HUES48 (cell line): ENCODE measurements around the gene THSD8.

ENCODE experiments used
- H3K27ac ChIP-seq: one replicate; pipeline ENCODE4 v1.7.0; 2013; ENCODE audit warnings: low read depth, low read length, inconsistent platforms
- H3K27me3 ChIP-seq: 2 replicates; pipeline ENCODE4 v1.6.1; 2013; ENCODE audit warnings: mild to moderate bottlenecking, low read length; ENCODE audit not compliant: control insufficient read depth, insufficient read depth
- H3K36me3 ChIP-seq: 2 replicates; pipeline ENCODE4 v1.6.1; 2013; ENCODE audit warnings: low read length; ENCODE audit not compliant: control insufficient read depth, insufficient read depth
- H3K4me1 ChIP-seq: 2 replicates; pipeline ENCODE4 v1.6.1; 2013; ENCODE audit warnings: mild to moderate bottlenecking, low read length; ENCODE audit not compliant: control insufficient read depth, insufficient read depth
- H3K4me3 ChIP-seq: 2 replicates; pipeline ENCODE4 v1.5.1; 2013; ENCODE audit warnings: mild to moderate bottlenecking, low read depth, low read length
- H3K9ac ChIP-seq: 2 replicates; pipeline ENCODE4 v1.6.1; 2013; ENCODE audit warnings: mild to moderate bottlenecking, low read depth, low read length, moderate library complexity
- H3K9me3 ChIP-seq: 2 replicates; pipeline ENCODE4 v1.6.1; 2013; ENCODE audit warnings: low read length; ENCODE audit not compliant: control insufficient read depth, insufficient read depth

Gene THSD8

DNA sequence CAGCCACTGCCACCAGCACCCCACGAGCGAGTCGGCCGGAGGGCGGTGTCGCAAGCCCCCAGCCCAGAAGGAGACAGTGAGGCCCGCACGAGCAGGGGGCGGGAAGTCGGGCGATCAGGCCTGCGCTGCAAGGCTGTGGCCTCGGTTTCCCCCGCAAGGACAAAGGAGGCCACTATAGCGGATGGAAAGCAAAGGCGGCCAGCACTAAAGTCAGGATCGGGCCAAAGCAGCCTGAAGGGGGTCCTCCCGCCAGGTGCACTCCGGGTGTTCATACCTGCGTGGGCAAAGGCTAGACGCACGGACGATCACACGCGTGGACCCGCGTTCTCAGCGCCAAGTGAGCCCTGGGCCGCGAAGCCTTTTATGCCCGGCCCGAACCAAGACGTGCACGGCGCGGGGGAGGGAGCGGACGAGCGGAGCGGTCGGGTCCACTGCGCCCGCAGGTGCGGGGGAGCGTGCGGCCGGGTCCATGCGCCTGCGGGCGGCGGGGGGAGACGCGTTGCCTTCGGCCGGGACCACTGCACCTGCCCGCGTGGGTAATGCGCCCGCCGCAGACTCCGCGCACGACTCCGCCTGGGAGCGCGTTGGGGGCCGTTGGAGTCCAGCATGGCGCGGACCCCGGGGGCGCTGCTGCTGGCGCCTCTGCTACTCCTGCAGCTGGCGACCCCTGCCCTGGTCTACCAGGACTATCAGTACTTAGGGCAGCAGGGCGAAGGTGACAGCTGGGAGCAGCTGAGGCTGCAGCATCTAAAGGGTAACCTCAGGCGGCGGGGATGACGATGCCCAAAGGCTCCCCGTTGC lies at the start of gene THSD8, which contains the start of gene PRDX2:
TSS of gene THSD8 (plus strand) at position 604 of the 801 bp plus-strand sequence. CDS start at position 607, 3 bp downstream.
TSS of gene PRDX2 (minus strand) at position 335 of the 801 bp plus-strand sequence. CDS start 539 bp downstream, outside the sequence.
- peak within 1 kb of the TSS; percentile 70 for H3K4me3 ChIP-seq
- H3K9me3 ChIP-seq = no peaks in the 10 kb centered on the region
- no peaks in the 10 kb centered on the region for H3K27me3 ChIP-seq
- peak within 1 kb of the TSS; percentile 33 for H3K27ac ChIP-seq
- peak within 1 kb of the TSS; percentile 48 for H3K9ac ChIP-seq
- peaks cover 19% of the 10 kb centered on the region for H3K36me3 ChIP-seq
- peaks cover 11% of the 10 kb centered on the region for H3K4me1 ChIP-seq

DNA sequence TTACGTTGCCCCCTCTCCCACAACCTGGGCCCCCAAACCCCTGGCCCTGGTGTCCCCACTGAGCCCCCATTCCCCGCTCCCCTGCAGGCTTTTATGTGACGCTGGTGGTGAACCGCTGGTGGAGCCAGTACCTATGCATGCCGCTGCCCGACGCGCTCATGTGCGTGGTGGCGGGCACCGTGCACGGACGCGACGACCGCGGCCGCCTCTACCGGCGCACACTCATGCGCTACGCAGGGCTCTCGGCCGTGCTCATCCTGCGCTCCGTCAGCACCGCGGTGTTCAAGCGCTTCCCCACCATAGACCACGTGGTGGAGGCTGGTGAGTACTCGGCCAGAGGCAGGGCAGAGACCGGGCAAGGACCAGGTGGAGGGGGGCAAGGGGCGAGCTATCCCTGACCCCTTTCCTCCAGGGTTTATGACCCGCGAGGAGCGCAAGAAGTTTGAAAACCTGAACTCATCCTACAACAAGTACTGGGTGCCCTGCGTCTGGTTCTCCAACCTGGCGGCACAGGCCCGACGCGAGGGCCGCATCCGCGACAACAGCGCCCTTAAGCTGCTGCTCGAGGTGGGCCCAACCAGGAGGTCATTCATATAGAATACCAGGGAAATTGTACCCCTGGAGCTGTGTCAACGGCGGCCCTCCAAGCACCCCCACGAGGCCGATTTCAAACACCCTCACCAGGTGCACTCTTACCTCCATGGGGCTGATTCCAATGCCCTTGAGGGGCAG lies 47.2 kb upstream of the THSD8 start:
- Histone ChIP-seq H3K9ac (no peak overlapping the region), H3K4me1 (peaks cover 4% of the 10 kb centered on the region; the same call in 1 of the 2 replicates), H3K27me3 (no peaks in the 10 kb centered on the region), H3K9me3 (no peaks in the 10 kb centered on the region), H3K36me3 (no peaks in the 10 kb centered on the region), H3K27ac (no peak overlapping the region), H3K4me3 (no peak overlapping the region)

DNA sequence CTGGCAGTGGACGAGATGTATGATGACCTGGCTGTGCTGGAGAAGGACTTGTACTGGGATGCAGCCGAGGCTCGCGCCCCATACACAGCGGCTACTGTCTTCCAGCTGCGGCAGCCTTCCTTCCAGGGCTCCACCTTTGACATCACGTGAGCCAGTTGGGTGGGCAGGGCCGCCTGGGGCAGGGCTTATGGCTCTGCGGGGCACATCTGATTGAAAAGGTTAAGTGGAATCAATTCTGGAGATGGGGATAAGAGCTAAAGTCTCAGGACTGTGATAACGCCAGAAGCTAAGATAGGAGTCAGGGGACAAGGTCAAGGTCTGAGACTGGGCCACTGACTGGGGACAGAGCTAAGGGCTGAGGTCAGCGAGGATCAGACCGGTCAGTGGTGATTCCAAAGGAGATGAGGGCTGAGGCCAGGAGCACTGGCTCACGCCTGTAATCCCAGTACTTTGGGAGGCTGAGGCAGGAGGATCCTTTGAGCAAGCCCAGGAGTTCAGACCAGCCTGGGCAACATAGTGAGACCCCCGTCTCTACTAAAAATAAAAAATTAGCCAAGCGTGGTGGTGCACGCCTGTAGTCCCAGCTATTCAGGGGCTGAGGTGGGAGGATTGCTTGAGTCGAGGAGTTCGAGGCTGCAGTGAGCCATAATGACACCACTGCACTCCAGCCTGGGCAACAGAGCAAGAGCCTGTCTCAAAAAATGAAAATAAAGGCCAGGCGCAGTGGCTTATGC lies 45.6 kb upstream of the THSD8 start:
- no peaks in the 10 kb centered on the region for H3K36me3 ChIP-seq
- no peak overlapping the region for H3K4me3 ChIP-seq
- no peak overlapping the region for H3K9ac ChIP-seq
- H3K4me1 ChIP-seq = peaks cover 4% of the 10 kb centered on the region; the same call in 1 of the 2 replicates
- no peaks in the 10 kb centered on the region for H3K27me3 ChIP-seq
- no peak overlapping the region for H3K27ac ChIP-seq
- H3K9me3 ChIP-seq = no peaks in the 10 kb centered on the region

DNA sequence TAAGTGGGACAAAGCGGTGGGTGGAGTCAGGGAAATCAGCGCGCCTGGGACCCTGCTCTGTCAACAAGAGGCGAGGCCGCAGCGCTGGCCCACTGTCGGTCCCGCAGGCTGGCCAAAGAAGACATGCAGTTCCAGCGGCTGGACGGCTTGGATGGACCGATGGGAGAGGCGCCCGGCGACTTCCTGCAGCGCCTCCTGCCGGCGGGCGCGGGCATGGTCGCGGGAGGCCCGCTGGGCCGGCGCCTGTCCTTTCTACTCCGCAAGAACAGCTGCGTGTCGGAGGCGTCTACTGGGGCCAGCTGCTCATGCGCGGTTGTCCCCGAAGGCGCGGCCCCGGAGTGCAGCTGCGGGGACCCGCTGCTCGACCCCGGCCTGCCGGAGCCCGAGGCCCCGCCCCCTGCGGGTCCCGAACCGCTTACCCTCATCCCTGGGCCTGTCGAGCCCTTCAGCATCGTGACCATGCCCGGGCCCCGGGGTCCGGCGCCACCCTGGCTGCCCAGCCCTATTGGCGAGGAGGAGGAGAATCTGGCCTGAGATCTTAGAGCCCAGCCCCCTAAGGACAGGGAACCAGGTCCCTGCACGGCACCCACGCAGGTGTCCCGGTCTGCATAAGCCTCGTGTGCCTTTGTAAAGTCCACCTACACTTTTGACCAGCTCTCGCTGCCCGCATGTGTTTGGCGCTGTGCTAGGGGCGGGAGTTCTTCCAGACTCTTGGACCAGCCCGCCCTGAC lies 44.2 kb upstream of the THSD8 start:
- Histone ChIP-seq H3K9ac (no peak overlapping the region), H3K36me3 (0 out of 2 replicates have a peak, but pooled peaks cover under 1% of the 10 kb centered on the region), H3K4me3 (peak overlapping the region; percentile 48), H3K9me3 (no peaks in the 10 kb centered on the region), H3K27ac (no peak overlapping the region), H3K4me1 (no peaks in the 10 kb centered on the region), H3K27me3 (no peaks in the 10 kb centered on the region)

DNA sequence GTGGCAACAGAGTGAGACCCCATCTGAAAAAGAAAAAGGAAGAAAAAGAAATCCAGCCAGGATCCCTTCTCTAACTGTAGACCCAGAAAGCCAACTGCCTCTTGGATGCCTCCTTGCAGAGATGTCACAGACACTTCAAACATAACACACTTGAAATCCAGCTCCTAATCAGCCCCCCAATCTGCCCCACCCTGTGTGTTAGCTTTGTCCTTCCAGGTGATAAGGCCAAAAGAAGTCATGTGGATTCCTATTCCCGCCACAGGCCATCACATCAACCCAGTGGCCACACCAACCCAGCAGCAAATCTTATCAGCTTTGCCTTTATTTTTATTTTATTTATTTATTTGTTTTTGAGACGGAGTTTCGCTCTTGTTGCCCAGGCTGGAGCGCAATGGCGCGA lies 42.2 kb upstream of the THSD8 start:
- Histone ChIP-seq H3K27ac (no peak overlapping the region), H3K27me3 (no peaks in the 10 kb centered on the region), H3K4me1 (no peaks in the 10 kb centered on the region), H3K9ac (no peak overlapping the region), H3K9me3 (no peaks in the 10 kb centered on the region), H3K36me3 (peaks cover 18% of the 10 kb centered on the region), H3K4me3 (no peak overlapping the region)

DNA sequence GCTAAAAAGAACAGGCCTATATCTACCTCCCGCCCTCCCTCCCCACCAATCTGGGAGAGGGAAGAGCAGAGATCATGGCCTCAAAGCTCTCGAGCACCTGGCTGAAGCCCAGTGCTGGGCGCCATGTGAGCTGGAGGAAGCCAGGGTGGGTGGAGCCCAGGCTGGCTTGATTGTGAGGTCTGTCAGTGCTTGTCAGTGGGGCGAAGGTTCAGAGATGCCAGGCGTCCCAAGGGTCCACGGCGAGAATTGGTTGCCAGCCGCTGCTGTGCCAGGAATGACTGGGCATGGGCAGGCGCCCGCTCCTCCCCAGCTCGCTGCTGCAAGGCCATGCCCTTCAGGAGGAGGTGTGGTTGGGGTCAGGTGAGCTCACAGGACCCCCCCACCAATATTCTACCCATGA lies 38.8 kb upstream of the THSD8 start:
- no peaks in the 10 kb centered on the region for H3K27me3 ChIP-seq
- H3K36me3 ChIP-seq = peaks cover 39% of the 10 kb centered on the region
- no peak overlapping the region for H3K9ac ChIP-seq
- H3K27ac ChIP-seq = no peak overlapping the region
- no peaks in the 10 kb centered on the region for H3K4me1 ChIP-seq
- no peak overlapping the region for H3K4me3 ChIP-seq
- no peaks in the 10 kb centered on the region for H3K9me3 ChIP-seq

DNA sequence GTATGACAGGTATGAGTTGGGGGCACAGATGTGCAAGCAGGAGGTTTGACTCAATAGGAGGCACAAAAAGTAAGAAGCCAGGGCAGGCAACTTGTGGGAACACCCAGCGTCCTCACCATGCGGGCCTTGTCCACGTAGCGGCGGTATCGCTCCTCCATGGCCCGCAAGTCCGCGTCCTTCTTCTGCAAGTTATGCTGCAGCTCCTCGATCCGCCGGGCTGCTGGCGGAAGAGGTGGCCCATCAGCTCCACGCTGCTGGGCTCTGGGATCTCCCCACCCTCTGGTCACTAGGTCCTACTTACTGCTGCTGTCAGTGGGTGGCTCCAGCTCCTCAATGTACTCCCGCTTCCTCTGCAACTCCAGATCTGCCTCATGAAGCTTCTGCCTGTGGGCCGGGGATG lies 37.2 kb upstream of the THSD8 start:
- H3K4me1 ChIP-seq = 0 out of 2 replicates have a peak, but pooled peaks cover 2% of the 10 kb centered on the region
- H3K4me3 ChIP-seq = no peak overlapping the region
- no peaks in the 10 kb centered on the region for H3K27me3 ChIP-seq
- no peak overlapping the region for H3K9ac ChIP-seq
- H3K27ac ChIP-seq = no peak overlapping the region
- no peaks in the 10 kb centered on the region for H3K9me3 ChIP-seq
- H3K36me3 ChIP-seq = peaks cover 45% of the 10 kb centered on the region

DNA sequence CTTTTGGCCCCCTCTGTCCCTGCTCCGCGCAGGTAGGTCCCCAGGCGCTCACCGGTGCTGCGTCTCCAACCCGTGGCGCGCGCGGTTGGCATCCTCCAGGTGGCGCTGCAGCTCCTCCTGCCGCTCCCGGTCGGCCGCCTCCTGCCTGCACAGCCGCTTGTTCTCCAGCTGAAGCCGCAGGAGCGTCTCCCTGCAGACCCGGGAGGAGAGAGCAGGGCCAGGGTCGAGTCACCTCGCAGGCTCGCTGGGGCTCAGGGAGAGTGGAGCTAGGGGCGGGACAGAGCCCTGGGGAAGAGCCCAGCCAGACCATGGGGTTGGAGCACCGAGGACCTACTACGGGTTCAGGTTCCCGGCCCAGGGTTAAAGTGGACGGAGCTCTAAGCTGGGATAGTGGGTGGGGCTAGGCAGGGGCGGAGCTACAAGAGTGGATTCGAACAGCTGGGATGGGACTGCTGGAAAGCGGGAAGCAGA lies 35.8 kb upstream of the THSD8 start:
- no peaks in the 10 kb centered on the region for H3K27me3 ChIP-seq
- peak overlapping the region; percentile 55 for H3K4me3 ChIP-seq
- H3K9me3 ChIP-seq = no peaks in the 10 kb centered on the region
- H3K36me3 ChIP-seq = peaks cover 52% of the 10 kb centered on the region
- 0 out of 2 replicates have a peak, but pooled peaks cover 6% of the 10 kb centered on the region for H3K4me1 ChIP-seq
- H3K9ac ChIP-seq = no peak overlapping the region
- peak overlapping the region; percentile 12 for H3K27ac ChIP-seq

DNA sequence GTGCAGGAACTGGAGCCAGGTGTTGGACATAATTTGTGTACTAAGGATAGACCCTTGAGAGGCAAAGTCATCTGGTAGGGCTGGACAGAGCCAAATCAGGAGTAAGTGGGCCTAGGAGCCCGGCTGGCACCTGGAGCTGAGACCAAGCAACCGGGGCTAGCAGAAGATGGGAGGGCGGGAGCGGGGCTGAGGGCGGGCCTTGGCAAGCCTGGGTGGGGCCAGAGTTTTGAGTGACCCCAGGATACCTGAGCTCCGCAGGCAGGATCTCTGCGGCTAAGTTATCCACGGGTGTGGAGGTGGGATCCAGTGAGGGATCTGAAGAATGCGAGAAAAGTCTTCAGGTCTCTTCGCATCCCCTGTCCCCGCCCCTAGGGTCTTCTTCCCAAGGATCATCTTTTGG lies 34.7 kb upstream of the THSD8 start:
- no peak overlapping the region for H3K9ac ChIP-seq
- no peaks in the 10 kb centered on the region for H3K9me3 ChIP-seq
- no peak overlapping the region for H3K4me3 ChIP-seq
- H3K27ac ChIP-seq = no peak overlapping the region
- 0 out of 2 replicates have a peak, but pooled peaks cover 6% of the 10 kb centered on the region for H3K4me1 ChIP-seq
- no peaks in the 10 kb centered on the region for H3K27me3 ChIP-seq
- H3K36me3 ChIP-seq = peaks cover 55% of the 10 kb centered on the region

DNA sequence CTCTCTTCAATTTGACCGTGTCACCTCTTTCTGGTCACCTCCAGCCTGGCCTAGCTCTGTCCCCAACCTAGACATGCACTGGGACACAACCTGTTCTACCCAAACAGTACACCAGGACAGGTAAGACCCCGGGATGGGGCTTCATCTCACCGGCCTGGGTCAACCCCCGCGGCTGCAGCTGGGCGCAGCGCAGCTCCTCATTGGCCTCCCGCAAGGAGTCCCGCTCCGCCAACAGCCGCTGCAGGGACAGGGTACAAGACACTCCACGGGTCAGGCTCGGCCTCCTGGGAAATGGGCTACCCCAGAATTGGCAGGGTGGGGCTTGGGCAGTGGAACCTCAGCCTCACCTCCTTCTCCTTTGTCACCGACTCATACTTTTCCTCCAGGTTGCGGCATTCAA lies 34.2 kb upstream of the THSD8 start:
- H3K27ac ChIP-seq = no peak overlapping the region
- no peaks in the 10 kb centered on the region for H3K27me3 ChIP-seq
- H3K9me3 ChIP-seq = no peaks in the 10 kb centered on the region
- 0 out of 2 replicates have a peak, but pooled peaks cover 6% of the 10 kb centered on the region for H3K4me1 ChIP-seq
- no peak overlapping the region for H3K9ac ChIP-seq
- no peak overlapping the region for H3K4me3 ChIP-seq
- peaks cover 55% of the 10 kb centered on the region for H3K36me3 ChIP-seq
